Fibroblast of peridontal ligament (primary cell): ENCODE measurements around the gene KCNJ12.

Experiments
- DNase-seq: peaks from one replicate; pipeline ENCODE4 v3.0.0-alpha.2; 2010; ENCODE audit errors: extremely low read depth

The KCNJ12 gene

GRCh38 chr17:21368545-21369246, 7.5 kb upstream of the KCNJ12 start:
- no peak for DNase-seq

GRCh38 chr17:21369395-21369794, 6.8 kb upstream of the KCNJ12 start:
- DNase-seq: no peak

GRCh38 chr17:21370430-21370829, 5.7 kb upstream of the KCNJ12 start:
- DNase-seq: no peak

- DNase-seq: no peak
Observed at GRCh38 chr17:21371511-21372081, 4.6 kb upstream of the KCNJ12 start.

GRCh38 chr17:21372256-21372954, 3.8 kb upstream of the KCNJ12 start:
- DNase-seq: no peak

GRCh38 chr17:21373036-21373435, 3.1 kb upstream of the KCNJ12 start:
- no peak for DNase-seq

GRCh38 chr17:21373696-21374440, 2.3 kb upstream of the KCNJ12 start:
- DNase-seq: no peak

- no peak for DNase-seq
Observed at GRCh38 chr17:21374441-21375161, 1.6 kb upstream of the KCNJ12 start.

GRCh38 chr17:21375162-21375560, 996 bp upstream of the KCNJ12 start:
- no peak for DNase-seq

- no peak for DNase-seq
Observed at GRCh38 chr17:21375757-21376080, 438 bp upstream of the KCNJ12 start.

GRCh38 chr17:21376759-21377690, 868 bp downstream of the KCNJ12 start:
- peak; percentile 23 for DNase-seq

- no peak for DNase-seq
Observed at GRCh38 chr17:21377705-21378396, 1.7 kb downstream of the KCNJ12 start.

GRCh38 chr17:21378553-21378952, 2.4 kb downstream of the KCNJ12 start:
- no peak for DNase-seq

- no peak for DNase-seq
Observed at GRCh38 chr17:21379080-21379711, 3.0 kb downstream of the KCNJ12 start.

GRCh38 chr17:21380659-21381058, 4.5 kb downstream of the KCNJ12 start:
- DNase-seq: no peak

- no peak for DNase-seq
Observed at GRCh38 chr17:21381076-21381706, 5.0 kb downstream of the KCNJ12 start.

- DNase-seq: no peak
Observed at GRCh38 chr17:21382560-21383495, 6.7 kb downstream of the KCNJ12 start.

GRCh38 chr17:21385281-21385845, 9.2 kb downstream of the KCNJ12 start:
- DNase-seq: no peak
